ENCODE measurements around the gene TCOF1.

TCOF1 gene

DNA sequence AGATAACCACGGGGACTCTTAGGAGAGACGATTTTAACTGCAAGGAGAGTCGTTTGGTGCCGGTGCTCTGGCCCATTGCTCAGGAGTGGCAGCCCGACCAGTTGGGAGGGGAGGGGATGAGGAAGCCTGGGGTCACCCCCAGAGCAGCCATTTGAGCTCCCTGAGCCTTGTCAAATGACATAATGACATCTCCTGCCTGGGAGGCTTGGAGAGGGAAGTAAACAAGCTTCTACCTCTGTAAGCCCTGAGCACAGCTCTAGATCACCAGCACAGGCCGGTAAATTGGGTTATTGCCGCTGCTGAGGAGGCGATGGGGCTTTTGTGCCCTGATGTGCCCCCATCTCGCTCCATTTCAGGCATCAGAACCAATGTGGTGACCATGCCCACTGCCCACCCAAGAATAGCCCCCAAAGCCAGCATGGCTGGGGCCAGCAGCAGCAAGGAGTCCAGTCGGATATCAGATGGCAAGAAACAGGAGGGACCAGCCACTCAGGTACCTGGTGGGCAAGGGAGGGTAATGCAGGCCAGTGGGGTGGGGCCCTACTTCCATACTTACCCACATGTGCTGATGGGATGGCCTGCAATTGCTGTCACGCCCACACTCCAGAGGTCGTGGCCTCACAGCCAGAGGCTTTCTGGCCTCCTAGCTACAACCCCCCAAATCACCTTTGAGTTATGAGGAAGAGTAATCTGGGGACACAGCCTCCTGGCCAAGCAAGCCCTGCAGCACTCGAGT is 32.2 kb downstream of the TCOF1 start:
- TF ChIP-seq, protein P1, sequence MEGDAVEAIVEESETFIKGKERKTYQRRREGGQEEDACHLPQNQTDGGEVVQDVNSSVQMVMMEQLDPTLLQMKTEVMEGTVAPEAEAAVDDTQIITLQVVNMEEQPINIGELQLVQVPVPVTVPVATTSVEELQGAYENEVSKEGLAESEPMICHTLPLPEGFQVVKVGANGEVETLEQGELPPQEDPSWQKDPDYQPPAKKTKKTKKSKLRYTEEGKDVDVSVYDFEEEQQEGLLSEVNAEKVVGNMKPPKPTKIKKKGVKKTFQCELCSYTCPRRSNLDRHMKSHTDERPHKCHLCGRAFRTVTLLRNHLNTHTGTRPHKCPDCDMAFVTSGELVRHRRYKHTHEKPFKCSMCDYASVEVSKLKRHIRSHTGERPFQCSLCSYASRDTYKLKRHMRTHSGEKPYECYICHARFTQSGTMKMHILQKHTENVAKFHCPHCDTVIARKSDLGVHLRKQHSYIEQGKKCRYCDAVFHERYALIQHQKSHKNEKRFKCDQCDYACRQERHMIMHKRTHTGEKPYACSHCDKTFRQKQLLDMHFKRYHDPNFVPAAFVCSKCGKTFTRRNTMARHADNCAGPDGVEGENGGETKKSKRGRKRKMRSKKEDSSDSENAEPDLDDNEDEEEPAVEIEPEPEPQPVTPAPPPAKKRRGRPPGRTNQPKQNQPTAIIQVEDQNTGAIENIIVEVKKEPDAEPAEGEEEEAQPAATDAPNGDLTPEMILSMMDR (IDR thresholded peaks at IDR 0.05): no peak

- TF ChIP-seq, protein P1 (IDR thresholded peaks at IDR 0.05): no peak
Measured at GRCh38 chr5:150391064-150391834, 33.8 kb downstream of the TCOF1 start.

DNA sequence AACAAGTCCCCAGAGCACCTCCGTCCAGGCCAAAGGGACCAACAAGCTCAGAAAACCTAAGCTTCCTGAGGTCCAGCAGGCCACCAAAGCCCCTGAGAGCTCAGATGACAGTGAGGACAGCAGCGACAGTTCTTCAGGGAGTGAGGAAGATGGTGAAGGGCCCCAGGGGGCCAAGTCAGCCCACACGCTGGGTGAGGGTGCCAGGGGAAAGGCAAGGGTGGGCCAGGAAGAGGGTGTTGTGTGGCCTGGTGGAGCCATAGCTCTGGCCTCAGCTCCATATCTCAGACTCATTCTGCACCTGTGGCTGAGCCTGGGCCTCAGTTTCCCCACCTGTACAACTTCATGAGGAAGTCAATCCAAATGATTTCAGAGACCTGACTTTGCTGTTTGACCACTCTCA is 34.5 kb downstream of the TCOF1 start:
- TF ChIP-seq, protein P1 (IDR thresholded peaks at IDR 0.05): no peak

GRCh38 chr5:150392680-150393079 is 35.2 kb downstream of the TCOF1 start:
- TF ChIP-seq, protein P1 (IDR thresholded peaks at IDR 0.05): no peak

DNA sequence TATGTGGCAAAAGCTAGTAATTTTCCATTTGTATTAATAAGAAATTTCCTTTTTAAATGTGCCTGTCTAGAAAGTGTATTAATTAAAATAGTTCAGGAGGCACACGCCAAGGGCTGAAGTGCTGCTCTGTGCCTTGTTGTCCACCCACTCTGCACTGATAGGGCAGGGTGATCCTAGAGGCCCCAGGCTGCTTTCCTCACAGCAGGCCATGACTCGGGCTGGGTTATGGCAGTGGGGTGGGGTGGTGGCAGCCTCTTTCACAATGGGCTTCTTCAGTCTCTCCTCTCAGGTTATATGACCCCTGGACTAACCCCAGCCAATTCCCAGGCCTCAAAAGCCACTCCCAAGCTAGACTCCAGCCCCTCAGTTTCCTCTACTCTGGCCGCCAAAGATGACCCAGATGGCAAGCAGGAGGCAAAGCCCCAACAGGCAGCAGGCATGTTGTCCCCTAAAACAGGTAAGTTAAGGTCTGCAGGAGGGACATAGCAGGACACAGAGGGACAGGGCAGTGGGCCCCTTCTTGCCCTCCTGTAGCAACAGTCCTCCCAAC is 35.7 kb downstream of the TCOF1 start:
- TF ChIP-seq, protein P1 (IDR thresholded peaks at IDR 0.05): no peak

DNA sequence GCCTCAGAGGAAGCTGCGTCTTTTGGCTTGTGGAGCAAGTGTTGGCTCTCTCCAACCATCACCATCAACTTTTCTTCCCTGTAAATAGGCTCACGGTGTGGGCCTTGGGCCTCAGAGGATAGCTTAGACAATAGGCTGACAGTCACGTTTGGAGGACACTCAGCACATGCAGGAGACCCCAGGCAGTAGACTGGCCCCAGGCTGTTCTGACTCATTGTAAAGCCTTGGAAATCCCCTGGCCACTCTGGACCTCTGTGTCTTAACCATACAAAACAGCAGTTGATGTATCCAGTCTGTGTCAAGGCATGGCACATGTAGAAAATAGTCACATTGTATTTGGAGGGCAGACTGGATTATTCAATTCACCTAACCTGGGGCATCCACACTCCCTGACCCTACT is 36.6 kb downstream of the TCOF1 start:
- TF ChIP-seq, protein P1 (IDR thresholded peaks at IDR 0.05): no peak

- TF ChIP-seq, protein P1 (IDR thresholded peaks at IDR 0.05): no peak
Measured at GRCh38 chr5:150394912-150395687, 37.6 kb downstream of the TCOF1 start.
